ENCODE data around the gene HMCN1. TPM values are rescaled to one million over a fixed set of nuclear protein-coding genes. Genes with fewer than 3 reads are reported as not detected.

Gene HMCN1
- total RNA-seq, 1 experiment from 2014 or later: 0.23 TPM

DNA sequence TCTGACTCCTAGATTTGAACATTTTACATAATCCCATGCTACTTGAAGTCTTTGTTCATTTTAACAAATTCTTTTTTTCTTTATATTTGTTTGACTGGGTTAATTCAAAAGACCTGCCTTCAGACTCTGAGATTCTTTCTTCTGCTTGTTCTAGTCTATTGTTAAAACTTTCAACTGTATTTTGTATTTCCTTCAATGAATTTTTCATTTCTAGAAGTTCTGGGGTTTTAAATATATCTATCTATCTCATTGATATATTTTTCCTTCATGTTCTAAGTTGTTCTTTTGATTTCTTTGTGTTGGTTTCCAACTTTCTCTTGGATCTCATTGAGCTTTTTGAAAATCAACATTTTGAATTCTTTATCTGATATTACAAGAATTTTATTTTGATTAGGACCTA is 64.3 kb downstream of the HMCN1 start:
- BruUV-seq (replicated peaks): no TSS peak
- CTCF ChIA-PET: no interaction called here

DNA sequence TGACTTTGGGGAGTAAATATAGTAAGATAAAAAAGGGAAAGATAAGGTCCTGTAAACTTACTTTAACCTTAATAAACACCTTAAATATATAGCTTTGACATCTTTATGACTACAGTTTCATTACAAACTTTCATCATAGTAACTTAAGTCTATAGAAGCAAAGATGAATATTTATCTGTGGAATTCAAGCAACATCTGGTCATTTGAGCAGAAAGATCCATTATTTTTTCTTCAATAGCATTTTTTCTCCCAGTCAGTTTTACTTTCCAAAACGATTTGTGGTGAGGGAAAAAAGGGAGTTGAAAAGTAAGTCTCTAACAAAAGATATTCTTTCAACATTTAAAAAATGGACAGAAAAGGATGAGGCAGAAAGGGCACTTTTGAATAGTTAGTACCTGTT is 69.0 kb downstream of the HMCN1 start:
- Histone ChIP-seq H3K27me3 (ENCODE audit: control insufficient read depth, insufficient read depth, low read length) (no peaks in the 10 kb centered on the region), H3K36me3 (ENCODE audit: control insufficient read depth, insufficient read depth, low read length) (no peaks in the 10 kb centered on the region), H3K9me3 (ENCODE audit: control insufficient read depth, insufficient read depth, low read depth, low read length) (no peaks in the 10 kb centered on the region), H3K4me1 (ENCODE audit: control insufficient read depth, insufficient read depth, low read length) (no peaks in the 10 kb centered on the region), H3K27ac (ENCODE audit: low read length) (no peak overlapping the region), H3K4me3 (ENCODE audit: low read depth in 2 of 2, low read length in 2 of 2) (no peak overlapping the region)
- intact Hi-C loops (cut with micrococcal nuclease; ENCODE audit: unreplicated experiment) (no loop called here), in situ Hi-C loops (cut with HindIII; ENCODE audit: low pct_unique_long_range_greater_than_20kb, low sequenced_read_pairs) (no loop called here)
- BruUV-seq (replicated peaks): no TSS peak
- ChIA-PET POLR2A (no interaction called here), CTCF (no interaction called here)
- ATAC-seq: no peak
- no peak for TF ChIP-seq POLR2AphosphoS5 (IDR thresholded peaks at IDR 0.05; ENCODE audit: low read depth, low read length)
- no peak for TF ChIP-seq TCF7L2 (IDR thresholded peaks at IDR 0.05; ENCODE audit: low read depth, low read length)
- TF ChIP-seq, protein P1, sequence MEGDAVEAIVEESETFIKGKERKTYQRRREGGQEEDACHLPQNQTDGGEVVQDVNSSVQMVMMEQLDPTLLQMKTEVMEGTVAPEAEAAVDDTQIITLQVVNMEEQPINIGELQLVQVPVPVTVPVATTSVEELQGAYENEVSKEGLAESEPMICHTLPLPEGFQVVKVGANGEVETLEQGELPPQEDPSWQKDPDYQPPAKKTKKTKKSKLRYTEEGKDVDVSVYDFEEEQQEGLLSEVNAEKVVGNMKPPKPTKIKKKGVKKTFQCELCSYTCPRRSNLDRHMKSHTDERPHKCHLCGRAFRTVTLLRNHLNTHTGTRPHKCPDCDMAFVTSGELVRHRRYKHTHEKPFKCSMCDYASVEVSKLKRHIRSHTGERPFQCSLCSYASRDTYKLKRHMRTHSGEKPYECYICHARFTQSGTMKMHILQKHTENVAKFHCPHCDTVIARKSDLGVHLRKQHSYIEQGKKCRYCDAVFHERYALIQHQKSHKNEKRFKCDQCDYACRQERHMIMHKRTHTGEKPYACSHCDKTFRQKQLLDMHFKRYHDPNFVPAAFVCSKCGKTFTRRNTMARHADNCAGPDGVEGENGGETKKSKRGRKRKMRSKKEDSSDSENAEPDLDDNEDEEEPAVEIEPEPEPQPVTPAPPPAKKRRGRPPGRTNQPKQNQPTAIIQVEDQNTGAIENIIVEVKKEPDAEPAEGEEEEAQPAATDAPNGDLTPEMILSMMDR (IDR thresholded peaks at IDR 0.05): no peak
- TF ChIP-seq, protein P2, sequence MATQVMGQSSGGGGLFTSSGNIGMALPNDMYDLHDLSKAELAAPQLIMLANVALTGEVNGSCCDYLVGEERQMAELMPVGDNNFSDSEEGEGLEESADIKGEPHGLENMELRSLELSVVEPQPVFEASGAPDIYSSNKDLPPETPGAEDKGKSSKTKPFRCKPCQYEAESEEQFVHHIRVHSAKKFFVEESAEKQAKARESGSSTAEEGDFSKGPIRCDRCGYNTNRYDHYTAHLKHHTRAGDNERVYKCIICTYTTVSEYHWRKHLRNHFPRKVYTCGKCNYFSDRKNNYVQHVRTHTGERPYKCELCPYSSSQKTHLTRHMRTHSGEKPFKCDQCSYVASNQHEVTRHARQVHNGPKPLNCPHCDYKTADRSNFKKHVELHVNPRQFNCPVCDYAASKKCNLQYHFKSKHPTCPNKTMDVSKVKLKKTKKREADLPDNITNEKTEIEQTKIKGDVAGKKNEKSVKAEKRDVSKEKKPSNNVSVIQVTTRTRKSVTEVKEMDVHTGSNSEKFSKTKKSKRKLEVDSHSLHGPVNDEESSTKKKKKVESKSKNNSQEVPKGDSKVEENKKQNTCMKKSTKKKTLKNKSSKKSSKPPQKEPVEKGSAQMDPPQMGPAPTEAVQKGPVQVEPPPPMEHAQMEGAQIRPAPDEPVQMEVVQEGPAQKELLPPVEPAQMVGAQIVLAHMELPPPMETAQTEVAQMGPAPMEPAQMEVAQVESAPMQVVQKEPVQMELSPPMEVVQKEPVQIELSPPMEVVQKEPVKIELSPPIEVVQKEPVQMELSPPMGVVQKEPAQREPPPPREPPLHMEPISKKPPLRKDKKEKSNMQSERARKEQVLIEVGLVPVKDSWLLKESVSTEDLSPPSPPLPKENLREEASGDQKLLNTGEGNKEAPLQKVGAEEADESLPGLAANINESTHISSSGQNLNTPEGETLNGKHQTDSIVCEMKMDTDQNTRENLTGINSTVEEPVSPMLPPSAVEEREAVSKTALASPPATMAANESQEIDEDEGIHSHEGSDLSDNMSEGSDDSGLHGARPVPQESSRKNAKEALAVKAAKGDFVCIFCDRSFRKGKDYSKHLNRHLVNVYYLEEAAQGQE (IDR thresholded peaks at IDR 0.05; ENCODE audit: insufficient read depth in 1 of 2, low read depth in 2 of 2, low read length in 1 of 2): no peak
- no peak for TF ChIP-seq SIN3A (IDR thresholded peaks at IDR 0.05; ENCODE audit: borderline replicate concordance, insufficient read depth, low read depth, low read length)
- no peak for DNase-seq (ENCODE audit: low read depth, low spot score)

More for the DNA sequence above, 64.3 kb downstream of the HMCN1 start:
- intact Hi-C loops (cut with micrococcal nuclease; ENCODE audit: unreplicated experiment): no loop called here
- H3K4me1 ChIP-seq (ENCODE audit: control insufficient read depth, insufficient read depth, low read length): no peaks in the 10 kb centered on the region
- no peaks in the 10 kb centered on the region for H3K36me3 ChIP-seq (ENCODE audit: control insufficient read depth, insufficient read depth, low read length)
- ATAC-seq: no peak
- H3K4me3 ChIP-seq (ENCODE audit: low read depth in 2 of 2, low read length in 2 of 2): no peak overlapping the region
- no peak for TF ChIP-seq POLR2AphosphoS5 (IDR thresholded peaks at IDR 0.05; ENCODE audit: low read depth, low read length)
- TF ChIP-seq, protein P2 (IDR thresholded peaks at IDR 0.05; ENCODE audit: insufficient read depth in 1 of 2, low read depth in 2 of 2, low read length in 1 of 2): no peak
- no peak for TF ChIP-seq SIN3A (IDR thresholded peaks at IDR 0.05; ENCODE audit: borderline replicate concordance, insufficient read depth, low read depth, low read length)
- TF ChIP-seq, protein P1 (IDR thresholded peaks at IDR 0.05): no peak
- no peak for TF ChIP-seq TCF7L2 (IDR thresholded peaks at IDR 0.05; ENCODE audit: low read depth, low read length)
- H3K27ac ChIP-seq (ENCODE audit: low read length): no peak overlapping the region
- no peak for DNase-seq (ENCODE audit: low read depth, low spot score)
- no peaks in the 10 kb centered on the region for H3K27me3 ChIP-seq (ENCODE audit: control insufficient read depth, insufficient read depth, low read length)
- no peaks in the 10 kb centered on the region for H3K9me3 ChIP-seq (ENCODE audit: control insufficient read depth, insufficient read depth, low read depth, low read length)
- POLR2A ChIA-PET: interaction anchor here (0.6 kb wide), 1 partner anchor 63 kb away, joined by 3 read pairs; no protein-coding TSS in a partner anchor
- in situ Hi-C loops (cut with HindIII; ENCODE audit: low pct_unique_long_range_greater_than_20kb, low sequenced_read_pairs): no loop called here

Measured in Panc1 (cell line).